Brain microvascular endothelial cell (primary cell): ENCODE data around the gene MUC2.

ENCODE experiments used
- DNase-seq: peaks from one replicate; pipeline ENCODE4 v3.0.0-alpha.2; 2020
- H3K27ac ChIP-seq: fragments of 250-450 bp; sonication (Bioruptor Pico); 2 replicates; pipeline ENCODE4 v1.5.1; 2020; ENCODE audit warnings: mild to moderate bottlenecking, moderate library complexity
- H3K27me3 ChIP-seq: fragments of 250-450 bp; sonication (Bioruptor Pico); replicated peaks from 2 replicates; pipeline ENCODE4 v1.5.1; 2020; ENCODE audit warnings: mild to moderate bottlenecking
- H3K36me3 ChIP-seq: fragments of 250-450 bp; sonication (Bioruptor Pico); replicated peaks from 2 replicates; pipeline ENCODE4 v1.5.1; 2020; ENCODE audit warnings: mild to moderate bottlenecking
- H3K4me3 ChIP-seq: 2 replicates; pipeline ENCODE4 v1.5.1; 2011; ENCODE audit warnings: low read depth, mild to moderate bottlenecking, control low read depth, low read length, moderate library complexity
- CTCF ChIP-seq: IDR thresholded peaks from 2 replicates; pipeline ENCODE4 v1.5.1; 2011; ENCODE audit warnings: low read depth, mild to moderate bottlenecking, moderate library complexity, low read length, control low read depth, inconsistent platforms; ENCODE audit errors: missing control alignments
- in situ Hi-C: cut with HindIII; loops from 2 replicates; pipeline ENCODE4 v1.10.0; 2017; ENCODE audit warnings: low sequenced_read_pairs, low pct_ligation_motif_present

Gene MUC2

DNA sequence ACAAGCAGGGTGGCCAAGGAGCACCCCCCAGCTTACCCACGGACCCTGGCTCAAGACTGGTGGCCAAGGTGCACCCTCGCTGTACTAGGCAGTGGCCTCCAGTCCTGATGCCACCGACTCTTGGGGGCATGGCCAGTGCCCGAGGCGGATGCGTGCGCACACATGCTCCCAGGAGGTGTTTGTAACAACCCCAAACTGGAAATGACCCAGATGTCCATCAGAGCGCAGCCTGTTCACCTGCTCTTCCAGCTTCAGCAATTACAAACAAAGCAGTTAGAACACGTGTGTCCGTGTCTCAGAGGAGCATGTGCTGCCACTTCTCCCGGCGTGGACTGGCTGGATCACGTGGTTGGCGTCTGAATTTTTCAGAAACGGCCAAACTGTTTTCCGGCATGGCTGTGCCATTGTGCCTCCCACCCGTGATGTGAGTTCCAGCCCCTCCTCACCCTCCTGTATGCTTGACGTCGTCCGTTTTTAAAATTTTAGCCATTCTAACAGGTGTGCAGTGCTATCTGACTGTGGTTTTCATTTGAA, 31.0 kb upstream of the MUC2 start:
- H3K27me3 ChIP-seq = peaks cover 1% of the 10 kb centered on the region
- no peaks in the 10 kb centered on the region for H3K36me3 ChIP-seq
- no peak for TF ChIP-seq CTCF
- H3K27ac ChIP-seq = no peak overlapping the region
- in situ Hi-C loops = loop anchor here (25.0 kb wide), 1 partner anchor 131 kb away; the partner anchor contains the start of gene CHID1
- H3K4me3 ChIP-seq = no peak overlapping the region
- DNase-seq = no peak

- Histone ChIP-seq H3K27ac (no peak overlapping the region), H3K27me3 (peaks cover 1% of the 10 kb centered on the region), H3K4me3 (no peak overlapping the region), H3K36me3 (no peaks in the 10 kb centered on the region)
- no peak for TF ChIP-seq CTCF
- in situ Hi-C loops = loop anchor here (25.0 kb wide), 1 partner anchor 132 kb away; the partner anchor contains the start of gene CHID1
- no peak for DNase-seq
Observed at GRCh38 chr11:1044160-1044559, 30.5 kb upstream of the MUC2 start.

DNA sequence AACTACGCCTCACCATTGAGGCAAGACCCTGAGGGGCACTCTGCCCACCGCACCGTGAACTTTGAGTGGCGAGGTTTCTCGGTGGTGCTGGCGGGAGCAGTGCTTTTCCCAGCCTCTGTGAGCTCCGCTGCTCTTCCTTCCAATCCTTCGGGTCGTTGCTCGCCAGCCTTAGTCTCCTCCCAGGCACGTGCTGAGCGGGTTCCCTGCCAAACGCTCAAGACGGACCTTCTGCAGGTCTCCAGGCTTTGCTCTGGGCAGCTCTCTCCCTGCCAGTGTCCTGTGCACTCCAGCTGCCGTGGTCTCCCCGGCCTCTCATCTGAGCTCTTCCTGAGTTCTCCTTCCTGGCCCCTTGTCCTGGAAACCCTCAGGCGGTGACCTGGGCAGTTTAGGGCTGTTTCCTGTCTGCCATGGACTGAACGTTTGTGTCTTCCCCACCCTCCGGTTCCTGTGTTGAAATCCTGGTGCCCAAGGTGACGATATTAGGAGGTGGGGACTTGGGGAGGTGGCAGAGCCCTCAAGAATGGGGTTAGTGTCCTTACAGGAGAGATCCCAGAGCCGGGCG, 27.0 kb upstream of the MUC2 start:
- no peak for DNase-seq
- Histone ChIP-seq H3K4me3 (no peak overlapping the region), H3K27me3 (peaks cover 1% of the 10 kb centered on the region), H3K27ac (no peak overlapping the region), H3K36me3 (no peaks in the 10 kb centered on the region)
- in situ Hi-C loops = loop anchor here (25.0 kb wide), 1 partner anchor 135 kb away; the partner anchor contains the start of gene CHID1
- no peak for TF ChIP-seq CTCF

GRCh38 chr11:1048375-1049070, 26.2 kb upstream of the MUC2 start:
- no peak for TF ChIP-seq CTCF
- H3K27ac ChIP-seq = no peak overlapping the region
- DNase-seq = no peak
- in situ Hi-C loops = loop anchor here (25.0 kb wide), 1 partner anchor 136 kb away; the partner anchor contains the start of gene CHID1
- no peak overlapping the region for H3K4me3 ChIP-seq
- H3K36me3 ChIP-seq = no peaks in the 10 kb centered on the region
- H3K27me3 ChIP-seq = peaks cover 1% of the 10 kb centered on the region

- H3K4me3 ChIP-seq = no peak overlapping the region
- no peak overlapping the region for H3K27ac ChIP-seq
- in situ Hi-C loops = loop anchor here (25.0 kb wide), 1 partner anchor 137 kb away; the partner anchor contains the start of gene CHID1
- no peaks in the 10 kb centered on the region for H3K36me3 ChIP-seq
- no peak for DNase-seq
- peaks cover 1% of the 10 kb centered on the region for H3K27me3 ChIP-seq
- TF ChIP-seq CTCF = no peak
Observed at GRCh38 chr11:1049071-1049405, 25.6 kb upstream of the MUC2 start.
